ENCODE data around the gene FGF1.
"Not testable (repeated sequence)": the region's sequence is repeated elsewhere in the genome, so short reads cannot be mapped to it uniquely, and the experiment has no call there.

FGF1 gene

GRCh38 chr5:142657446-142657845 is 28.4 kb downstream of the FGF1 start:
- DNase-seq (ENCODE audit: insufficient read length, low spot score), result no peak
- TF ChIP-seq CTCF (IDR thresholded peaks at IDR 0.05; ENCODE audit: insufficient read depth, missing control alignments), result no peak
- no peak for FAIRE-seq

- peak; percentile 79 for DNase-seq (ENCODE audit: insufficient read length, low spot score)
- no peak for FAIRE-seq
- peak; percentile 95 for TF ChIP-seq CTCF (IDR thresholded peaks at IDR 0.05; ENCODE audit: insufficient read depth, missing control alignments)
Observed at GRCh38 chr5:142655339-142656267, 30.3 kb downstream of the FGF1 start.

GRCh38 chr5:142654578-142655058 is 31.3 kb downstream of the FGF1 start:
- no peak for FAIRE-seq
- no peak for TF ChIP-seq CTCF (IDR thresholded peaks at IDR 0.05; ENCODE audit: insufficient read depth, missing control alignments)
- no peak for DNase-seq (ENCODE audit: insufficient read length, low spot score)

- no peak for TF ChIP-seq CTCF (IDR thresholded peaks at IDR 0.05; ENCODE audit: insufficient read depth, missing control alignments)
- no peak for FAIRE-seq
- no peak for DNase-seq (ENCODE audit: insufficient read length, low spot score)
Observed at GRCh38 chr5:142653321-142653720, 32.6 kb downstream of the FGF1 start.

- DNase-seq (ENCODE audit: insufficient read length, low spot score) (no peak), FAIRE-seq (no peak)
- no peak for TF ChIP-seq CTCF (IDR thresholded peaks at IDR 0.05; ENCODE audit: insufficient read depth, missing control alignments)
Observed at GRCh38 chr5:142652563-142652962, 33.3 kb downstream of the FGF1 start.

- TF ChIP-seq CTCF (IDR thresholded peaks at IDR 0.05; ENCODE audit: insufficient read depth, missing control alignments), result no peak
- FAIRE-seq (no peak), DNase-seq (ENCODE audit: insufficient read length, low spot score) (no peak)
Observed at GRCh38 chr5:142650881-142651280, 35.0 kb downstream of the FGF1 start.

GRCh38 chr5:142650060-142650459 is 35.8 kb downstream of the FGF1 start:
- no peak for FAIRE-seq
- TF ChIP-seq CTCF (IDR thresholded peaks at IDR 0.05; ENCODE audit: insufficient read depth, missing control alignments), result no peak

GRCh38 chr5:142648108-142648507 is 37.8 kb downstream of the FGF1 start:
- FAIRE-seq; DNase-seq (ENCODE audit: insufficient read length, low spot score): not testable (repeated sequence)

More at GRCh38 chr5:142650060-142650459, 35.8 kb downstream of the FGF1 start:
- no peak for DNase-seq (ENCODE audit: insufficient read length, low spot score)

Data from D721Med (cell line).